Astrocyte (in vitro differentiated cells and primary cell): Measurements from ENCODE around the gene AP1B1. TPM values are rescaled to one million over a fixed set of nuclear protein-coding genes. Genes with fewer than 3 reads are reported as not detected.

ENCODE experiments used
- DNase-seq: peaks from one replicate; pipeline ENCODE4 v3.0.0-alpha.2; 2010; ENCODE audit warnings: low read depth
- FAIRE-seq: peaks from 2 replicates; lab custom pipeline; 2011; peaks lifted over from hg19 to GRCh38; lab: Jason Lieb, UNC
- H2AFZ ChIP-seq: 2 replicates; pipeline ENCODE4 v1.6.0; 2012; ENCODE audit warnings: low read depth, low read length, inconsistent platforms
- H3K27ac ChIP-seq: 2 replicates; pipeline ENCODE4 v1.5.1; 2011; ENCODE audit warnings: low read depth, low read length, inconsistent platforms
- H3K27me3 ChIP-seq: 2 replicates; pipeline ENCODE4 v1.6.0; 2011; ENCODE audit warnings: low read length, inconsistent platforms; ENCODE audit not compliant: insufficient read depth
- H3K36me3 ChIP-seq: 2 replicates; pipeline ENCODE4 v1.5.1; 2011; ENCODE audit warnings: low read length, inconsistent platforms; ENCODE audit not compliant: insufficient read depth
- H3K4me1 ChIP-seq: 2 replicates; pipeline ENCODE4 v1.5.1; 2011; ENCODE audit warnings: low read length, inconsistent platforms; ENCODE audit not compliant: insufficient read depth
- H3K4me2 ChIP-seq: 2 replicates; pipeline ENCODE4 v1.6.0; 2012; ENCODE audit warnings: low read length, inconsistent platforms
- H3K4me3 ChIP-seq: 2 replicates; pipeline ENCODE4 v1.5.1; 2011; ENCODE audit warnings: low read depth, mild to moderate bottlenecking, low read length, inconsistent platforms; ENCODE audit not compliant: insufficient read depth
- H3K79me2 ChIP-seq: 2 replicates; pipeline ENCODE4 v1.6.0; 2012; ENCODE audit warnings: mild to moderate bottlenecking, low read length, inconsistent platforms; ENCODE audit not compliant: insufficient read depth
- H3K9ac ChIP-seq: 2 replicates; pipeline ENCODE4 v1.6.0; 2012; ENCODE audit warnings: mild to moderate bottlenecking, low read length, inconsistent platforms
- H3K9me3 ChIP-seq: 2 replicates; pipeline ENCODE4 v1.5.1; 2012; ENCODE audit warnings: low read depth, mild to moderate bottlenecking, low read length, inconsistent platforms; ENCODE audit not compliant: insufficient read depth
- H4K20me1 ChIP-seq: 2 replicates; pipeline ENCODE4 v1.6.0; 2012; ENCODE audit warnings: low read length, inconsistent platforms; ENCODE audit not compliant: insufficient read depth
- H3K27ac Mint-ChIP-seq: one replicate; pipeline ENCODE4 v1.8.0; 2021; ENCODE audit warnings: mild to moderate bottlenecking, mixed read lengths; ENCODE audit not compliant: unreplicated experiment
- H3K27me3 Mint-ChIP-seq: one replicate; pipeline ENCODE4 v1.8.0; 2021; ENCODE audit warnings: low read depth, mixed read lengths; ENCODE audit not compliant: unreplicated experiment
- H3K36me3 Mint-ChIP-seq: one replicate; pipeline ENCODE4 v1.8.0; 2021; ENCODE audit warnings: low read depth, mixed read lengths; ENCODE audit not compliant: unreplicated experiment
- H3K4me1 Mint-ChIP-seq: one replicate; pipeline ENCODE4 v1.8.0; 2021; ENCODE audit warnings: low read depth, mixed read lengths; ENCODE audit not compliant: unreplicated experiment
- H3K4me3 Mint-ChIP-seq: one replicate; pipeline ENCODE4 v1.8.0; 2021; ENCODE audit warnings: mild to moderate bottlenecking, moderate library complexity, mixed read lengths; ENCODE audit not compliant: unreplicated experiment
- H3K9me3 Mint-ChIP-seq: one replicate; pipeline ENCODE4 v1.8.0; 2021; ENCODE audit warnings: mild to moderate bottlenecking, mixed read lengths; ENCODE audit not compliant: unreplicated experiment
- EZH2 ChIP-seq: IDR thresholded peaks from 2 replicates; pipeline ENCODE4 v1.6.1; 2012; ENCODE audit warnings: mild to moderate bottlenecking, low read length, inconsistent platforms; ENCODE audit not compliant: insufficient read depth
- total RNA-seq: library from RNA; stranded (reverse); gene quantifications from 2 replicates; pipeline ENCODE4 v1.2.1, GENCODE V29; 2021
- TF ChIP-seq, protein P1 (sequence below): IDR thresholded peaks from 2 replicates; pipeline ENCODE4 v1.5.1; 2011; ENCODE audit warnings: low read depth, mild to moderate bottlenecking, inconsistent platforms, low read length, moderate library complexity; ENCODE audit not compliant: insufficient read depth

The AP1B1 gene
- total RNA-seq, 1 donor from 2014 or later, result 69.5 TPM

DNA sequence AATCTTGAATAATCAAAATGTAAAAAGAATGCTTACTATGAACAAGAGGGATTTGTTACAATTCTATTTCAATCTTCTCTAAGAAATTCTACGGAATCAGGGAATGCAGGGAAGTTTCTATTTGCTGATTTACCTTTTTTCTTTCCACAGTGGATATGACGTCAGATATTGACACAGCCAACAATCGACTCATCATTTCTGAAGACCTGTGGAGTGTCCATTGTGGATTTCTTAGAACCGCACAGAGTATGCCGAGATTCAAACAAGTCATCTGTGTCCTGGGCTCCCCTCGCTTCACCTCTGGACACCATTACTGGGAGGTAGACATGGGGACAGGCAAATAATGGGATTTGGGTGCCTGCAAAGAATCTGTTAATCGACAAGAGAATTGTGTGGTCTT lies 45.9 kb upstream of the AP1B1 start:
- Histone ChIP-seq H3K4me3 (no peak overlapping the region), H3K27me3 (peaks cover 34% of the 10 kb centered on the region), H2AFZ (no peak overlapping the region), H3K36me3 (no peaks in the 10 kb centered on the region), H4K20me1 (no peaks in the 10 kb centered on the region), H3K27ac (no peak overlapping the region), H3K4me1 (no peaks in the 10 kb centered on the region), H3K9ac (no peak overlapping the region), H3K79me2 (no peaks in the 10 kb centered on the region), H3K9me3 (no peaks in the 10 kb centered on the region), H3K4me2 (no peak overlapping the region)
- H3K27me3 Mint-ChIP-seq, result peaks cover 30% of the 10 kb centered on the region
- no peak for FAIRE-seq
- H3K9me3 Mint-ChIP-seq, result no peaks in the 10 kb centered on the region
- no peaks in the 10 kb centered on the region for H3K36me3 Mint-ChIP-seq
- H3K4me3 Mint-ChIP-seq, result no peak overlapping the region
- H3K4me1 Mint-ChIP-seq, result peaks cover 4% of the 10 kb centered on the region
- no peak for DNase-seq
- H3K27ac Mint-ChIP-seq, result no peak overlapping the region
- TF ChIP-seq EZH2, result no peak
- TF ChIP-seq, protein P1, sequence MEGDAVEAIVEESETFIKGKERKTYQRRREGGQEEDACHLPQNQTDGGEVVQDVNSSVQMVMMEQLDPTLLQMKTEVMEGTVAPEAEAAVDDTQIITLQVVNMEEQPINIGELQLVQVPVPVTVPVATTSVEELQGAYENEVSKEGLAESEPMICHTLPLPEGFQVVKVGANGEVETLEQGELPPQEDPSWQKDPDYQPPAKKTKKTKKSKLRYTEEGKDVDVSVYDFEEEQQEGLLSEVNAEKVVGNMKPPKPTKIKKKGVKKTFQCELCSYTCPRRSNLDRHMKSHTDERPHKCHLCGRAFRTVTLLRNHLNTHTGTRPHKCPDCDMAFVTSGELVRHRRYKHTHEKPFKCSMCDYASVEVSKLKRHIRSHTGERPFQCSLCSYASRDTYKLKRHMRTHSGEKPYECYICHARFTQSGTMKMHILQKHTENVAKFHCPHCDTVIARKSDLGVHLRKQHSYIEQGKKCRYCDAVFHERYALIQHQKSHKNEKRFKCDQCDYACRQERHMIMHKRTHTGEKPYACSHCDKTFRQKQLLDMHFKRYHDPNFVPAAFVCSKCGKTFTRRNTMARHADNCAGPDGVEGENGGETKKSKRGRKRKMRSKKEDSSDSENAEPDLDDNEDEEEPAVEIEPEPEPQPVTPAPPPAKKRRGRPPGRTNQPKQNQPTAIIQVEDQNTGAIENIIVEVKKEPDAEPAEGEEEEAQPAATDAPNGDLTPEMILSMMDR, result no peak

DNA sequence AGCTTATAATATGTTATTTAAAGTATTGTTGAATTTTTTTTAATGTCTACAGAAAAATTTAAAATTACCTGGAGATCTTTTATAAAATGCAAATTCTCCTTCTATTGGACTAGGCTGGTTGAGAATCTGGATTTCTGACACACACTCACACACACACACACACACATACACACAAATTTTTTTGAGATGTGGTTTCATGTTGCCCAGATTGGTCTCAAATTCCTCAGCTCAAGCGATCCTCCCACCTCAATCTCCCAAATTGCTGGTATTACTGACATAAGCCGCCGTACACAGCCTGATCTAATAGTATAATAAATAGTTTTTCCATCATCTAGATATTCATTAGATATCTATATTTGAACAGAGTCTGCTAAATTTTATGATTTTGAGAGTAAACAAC lies 45.5 kb upstream of the AP1B1 start:
- Histone ChIP-seq H3K79me2 (no peaks in the 10 kb centered on the region), H3K9me3 (no peaks in the 10 kb centered on the region), H3K4me1 (no peaks in the 10 kb centered on the region), H4K20me1 (no peaks in the 10 kb centered on the region), H3K36me3 (no peaks in the 10 kb centered on the region), H3K4me3 (no peak overlapping the region), H3K4me2 (no peak overlapping the region), H3K27me3 (peaks cover 39% of the 10 kb centered on the region), H2AFZ (no peak overlapping the region), H3K9ac (no peak overlapping the region), H3K27ac (no peak overlapping the region)
- DNase-seq, result no peak
- Mint-ChIP-seq H3K4me3 (no peak overlapping the region), H3K27me3 (peaks cover 30% of the 10 kb centered on the region), H3K27ac (no peak overlapping the region), H3K4me1 (peaks cover 4% of the 10 kb centered on the region), H3K9me3 (no peaks in the 10 kb centered on the region), H3K36me3 (no peaks in the 10 kb centered on the region)
- FAIRE-seq, result no peak
- TF ChIP-seq EZH2, result no peak
- TF ChIP-seq, protein P1, result no peak

DNA sequence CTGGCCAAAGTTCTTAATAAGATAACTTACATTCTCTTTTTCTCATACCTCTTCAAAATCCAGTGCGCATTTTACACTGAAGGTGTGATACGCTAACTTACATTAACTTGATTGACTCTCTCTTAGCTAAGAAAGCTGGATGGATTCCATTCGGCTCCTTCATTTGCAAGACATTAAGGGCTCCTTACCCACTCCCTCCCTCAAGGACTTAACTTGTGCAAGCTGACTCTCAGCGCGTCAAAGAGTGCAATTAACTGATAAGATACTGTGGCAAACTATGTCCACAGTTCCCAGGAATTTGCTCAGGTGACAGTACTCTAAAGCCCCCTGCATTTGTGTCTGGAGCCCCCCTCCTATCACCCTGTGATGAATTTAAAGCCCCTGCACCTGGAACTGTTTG lies 43.6 kb upstream of the AP1B1 start:
- H3K9ac ChIP-seq, result no peak overlapping the region
- H3K4me2 ChIP-seq, result no peak overlapping the region
- H3K36me3 ChIP-seq, result no peaks in the 10 kb centered on the region
- H3K9me3 ChIP-seq, result no peaks in the 10 kb centered on the region
- TF ChIP-seq, protein P1, result no peak
- no peak for TF ChIP-seq EZH2
- Mint-ChIP-seq H3K9me3 (no peaks in the 10 kb centered on the region), H3K4me1 (peaks cover 9% of the 10 kb centered on the region), H3K36me3 (no peaks in the 10 kb centered on the region), H3K4me3 (no peak overlapping the region), H3K27me3 (peaks cover 30% of the 10 kb centered on the region), H3K27ac (no peak overlapping the region)
- H3K4me1 ChIP-seq, result no peaks in the 10 kb centered on the region
- H3K4me3 ChIP-seq, result no peak overlapping the region
- peaks cover 46% of the 10 kb centered on the region for H3K27me3 ChIP-seq
- no peaks in the 10 kb centered on the region for H4K20me1 ChIP-seq
- no peak overlapping the region for H2AFZ ChIP-seq
- FAIRE-seq (no peak), DNase-seq (no peak)
- H3K79me2 ChIP-seq, result no peaks in the 10 kb centered on the region
- no peak overlapping the region for H3K27ac ChIP-seq
